Stimulated activated CD4-positive, alpha-beta T cell treated with anti-CD3 and anti-CD28 coated beads, Interleukin-1b, Interleukin-23, amount 100 ng/mL, for 4 hours (primary cell): Measurements from ENCODE around the gene MRPL17.

Experiments
- DNase-seq, 2 donors: peaks; one replicate each; pipeline ENCODE4 v3.0.0-alpha.2; 2020; ENCODE audit warnings: low read depth in 2 of 2

Gene MRPL17

DNA sequence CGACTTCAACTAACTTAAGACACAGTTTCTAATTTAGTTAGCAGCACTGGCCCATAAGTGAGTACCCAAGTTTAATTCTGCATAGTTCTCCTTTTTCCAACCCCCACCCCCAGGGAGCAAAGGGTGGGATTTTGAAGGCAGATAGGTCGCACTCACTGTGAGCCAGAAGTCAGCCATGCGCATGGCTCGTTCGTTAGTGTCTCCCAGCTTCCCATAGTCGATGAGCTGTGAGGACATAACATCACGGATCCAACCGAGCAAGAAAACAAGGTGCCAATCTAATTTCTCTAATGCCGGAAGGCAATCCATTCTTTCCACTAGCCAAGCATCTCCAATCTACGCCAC is 577 bp downstream of the MRPL17 start:
- no peak for DNase-seq

- DNase-seq, result no peak
Observed at GRCh38 chr11:6681949-6682348, 1.2 kb downstream of the MRPL17 start.

DNA sequence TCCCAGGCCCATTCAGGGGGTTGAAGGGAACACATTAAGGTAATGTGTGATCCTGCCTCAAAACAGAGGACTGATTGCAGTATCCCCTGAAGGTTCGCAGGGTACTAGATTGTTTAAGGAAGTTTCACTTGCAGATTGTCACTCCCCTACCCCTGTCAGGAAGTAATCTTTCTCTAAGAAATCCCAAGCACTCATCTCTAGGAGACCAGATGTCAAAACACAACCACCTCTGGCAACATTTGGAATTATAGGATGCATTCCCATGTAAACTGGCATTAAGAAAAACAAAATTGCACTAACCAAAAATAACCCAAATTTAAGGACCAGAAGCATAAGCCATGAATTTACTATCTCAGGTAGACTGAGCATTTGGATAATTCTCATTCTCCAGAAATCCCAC is 1.6 kb downstream of the MRPL17 start:
- DNase-seq, result no peak

DNA sequence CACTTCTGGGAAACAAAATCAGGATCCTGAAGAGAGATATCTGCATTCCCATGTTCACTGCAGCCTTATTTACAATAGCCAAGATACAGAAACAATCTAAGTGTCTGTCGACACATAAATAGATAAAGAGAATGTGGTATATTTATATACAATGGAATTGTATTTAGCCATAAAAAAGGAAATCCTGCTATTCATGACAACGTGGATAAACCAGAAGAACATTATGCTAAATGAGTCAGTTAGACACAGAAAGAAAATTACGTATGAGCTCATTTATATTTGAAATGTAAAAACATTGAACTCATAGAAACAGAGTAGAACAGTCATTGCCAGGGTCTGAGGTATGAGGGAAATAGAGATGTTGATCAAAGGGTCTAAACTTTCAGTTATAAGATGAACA is 6.1 kb downstream of the MRPL17 start:
- DNase-seq, result no peak

DNA sequence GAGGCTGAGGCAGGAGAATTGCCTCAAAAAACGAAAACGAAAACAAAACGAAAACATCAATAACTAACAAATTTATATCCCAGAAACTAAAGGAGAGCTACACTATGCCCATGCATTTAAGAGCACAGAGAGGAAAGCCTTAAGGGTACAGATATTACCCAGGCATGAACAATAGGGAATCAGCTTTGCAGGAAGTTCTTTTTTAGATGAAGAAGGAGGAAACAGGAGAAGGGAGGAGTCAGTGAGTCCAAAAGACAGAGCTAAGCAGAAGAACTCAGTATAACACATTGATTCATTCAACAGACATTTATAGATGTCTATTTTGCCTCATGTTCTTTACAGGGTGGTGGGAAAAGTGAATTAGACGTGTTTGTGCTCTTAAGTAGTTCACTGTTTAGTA is 8.3 kb downstream of the MRPL17 start:
- DNase-seq, result no peak

- no peak for DNase-seq
Observed at GRCh38 chr11:6674219-6674597, 8.9 kb downstream of the MRPL17 start.

- DNase-seq, result no peak
Observed at GRCh38 chr11:6673523-6674218, 9.5 kb downstream of the MRPL17 start.

- DNase-seq, result no peak
Observed at GRCh38 chr11:6671991-6672390, 11.1 kb downstream of the MRPL17 start.

DNA sequence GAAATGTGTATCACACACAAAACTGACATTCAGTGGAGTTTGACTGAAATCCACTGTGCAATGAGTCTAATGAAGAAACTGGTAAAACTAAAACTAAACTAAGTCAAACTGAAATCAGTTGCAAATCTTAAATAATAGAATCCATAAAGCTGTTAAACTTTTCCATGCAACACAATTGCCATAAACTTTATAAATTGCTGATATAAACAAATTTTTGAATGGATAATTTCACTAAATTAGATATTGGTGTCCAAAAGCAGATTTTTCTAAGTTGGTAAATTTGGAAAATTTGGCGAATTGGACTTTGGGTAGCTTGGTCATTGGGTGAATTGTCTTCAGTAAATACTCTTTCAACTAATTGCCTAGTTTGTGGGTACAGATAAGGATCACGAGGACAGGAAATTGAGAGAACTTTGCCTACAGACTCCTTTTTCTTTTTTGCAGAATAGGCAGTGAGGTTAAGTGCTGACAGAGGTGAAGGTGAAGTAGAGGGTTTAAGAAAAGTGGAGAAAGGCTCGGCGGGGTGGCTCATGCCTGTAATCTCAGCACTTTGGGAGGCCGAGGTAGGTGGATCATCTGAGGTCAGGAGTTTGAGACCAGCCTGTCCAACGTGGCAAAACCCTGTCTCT is 12.8 kb downstream of the MRPL17 start:
- no peak for DNase-seq

DNA sequence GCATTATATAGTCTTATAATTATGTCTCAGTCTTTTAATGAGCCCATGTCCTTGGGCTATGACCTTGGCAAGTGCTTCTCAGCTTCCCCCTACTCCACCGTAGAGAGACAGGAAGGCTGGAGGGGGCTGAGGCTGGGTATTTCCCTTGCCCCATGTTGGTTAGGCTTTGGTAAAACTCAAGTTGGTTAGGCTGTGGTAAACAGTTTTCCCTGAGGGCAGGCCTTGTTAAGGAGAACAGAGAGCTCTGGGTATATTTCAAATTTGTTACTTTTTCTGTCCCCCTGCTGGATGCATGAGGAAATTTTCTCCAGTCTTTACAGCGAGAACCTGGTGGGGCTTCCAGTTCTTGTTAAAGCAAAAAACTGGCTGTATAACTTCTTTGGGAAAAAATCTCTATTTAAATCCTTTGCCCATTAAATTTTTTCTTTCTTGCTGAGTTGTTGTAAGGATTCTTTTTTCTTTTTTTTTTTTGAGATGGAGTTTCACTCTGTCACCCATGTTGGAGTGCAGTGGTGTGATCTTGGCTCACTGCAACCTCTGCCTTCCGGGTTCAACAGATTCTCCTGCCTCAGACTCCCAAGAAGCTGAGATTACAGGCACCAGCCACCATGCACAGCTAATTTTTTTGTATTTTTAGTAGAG is 15.3 kb downstream of the MRPL17 start:
- no peak for DNase-seq

- no peak for DNase-seq
Observed at GRCh38 chr11:6666302-6667183, 16.6 kb downstream of the MRPL17 start.

- DNase-seq, result no peak
Observed at GRCh38 chr11:6664551-6664950, 18.6 kb downstream of the MRPL17 start.

- DNase-seq, result no peak
Observed at GRCh38 chr11:6663794-6664469, 19.2 kb downstream of the MRPL17 start.

- no peak for DNase-seq
Observed at GRCh38 chr11:6660712-6661111, 22.4 kb downstream of the MRPL17 start.

DNA sequence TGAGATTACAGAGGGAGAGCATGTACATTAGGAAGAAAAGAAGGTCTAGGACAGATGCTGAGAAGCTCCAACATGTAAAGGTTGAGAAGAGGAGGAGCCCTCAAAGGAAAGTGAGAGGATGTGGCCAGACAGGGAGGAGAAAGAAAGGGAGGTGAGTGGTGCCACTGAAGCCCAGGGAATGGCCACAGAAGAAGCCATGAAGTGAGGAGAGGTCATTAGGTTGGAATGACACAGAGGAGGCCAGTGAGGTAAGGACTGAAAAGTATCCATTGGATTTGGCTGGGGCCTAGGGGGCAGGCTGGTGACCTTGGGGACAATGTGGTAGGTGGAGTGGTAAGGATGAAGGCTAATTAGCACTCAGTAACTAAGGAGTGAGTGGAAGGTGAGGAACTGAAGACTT is 24.5 kb downstream of the MRPL17 start:
- no peak for DNase-seq

GRCh38 chr11:6657346-6657745 is 25.8 kb downstream of the MRPL17 start:
- no peak for DNase-seq

DNA sequence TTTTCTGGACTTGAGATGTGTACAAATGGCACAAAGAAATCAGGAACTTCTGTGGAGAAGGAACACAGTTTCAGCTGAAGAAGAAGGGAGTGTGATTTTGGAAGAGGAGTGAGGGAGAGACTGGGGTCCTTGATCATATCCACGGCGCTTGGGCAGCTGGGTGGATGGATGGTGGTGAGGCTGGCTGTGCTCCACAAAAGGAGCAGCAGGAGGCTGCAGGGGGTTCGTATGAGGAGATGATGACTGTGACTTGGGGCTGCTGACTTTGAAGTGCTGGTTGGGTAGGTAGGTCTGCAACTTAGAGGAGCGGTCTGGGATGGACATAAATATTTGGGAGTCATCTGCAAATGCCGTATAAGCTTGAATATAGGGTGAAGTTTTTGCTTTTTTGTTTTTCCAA is 26.2 kb downstream of the MRPL17 start:
- no peak for DNase-seq

DNA sequence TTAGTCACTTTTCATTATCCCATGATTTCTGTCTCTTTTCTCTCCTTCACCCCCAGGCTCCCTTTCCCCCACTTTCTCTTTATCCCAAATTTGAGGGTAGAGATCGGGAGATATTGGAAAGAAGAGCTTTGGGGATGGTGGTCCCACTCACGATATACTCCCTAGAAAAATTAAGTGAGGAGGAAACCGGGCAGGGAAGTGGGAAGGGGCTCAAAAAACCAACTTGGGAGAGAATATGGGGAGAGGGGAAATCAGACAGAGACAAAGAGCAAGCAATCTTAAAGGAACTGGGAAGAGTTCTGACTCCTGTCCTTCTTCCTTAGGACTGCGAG is 26.6 kb downstream of the MRPL17 start:
- no peak for DNase-seq

- DNase-seq, result no peak
Observed at GRCh38 chr11:6655790-6656583, 27.2 kb downstream of the MRPL17 start, which contains the start of gene DCHS1. Gene DCHS1, minus strand, starts transcription at chr11:6655809. Its CDS starts 14,196 bp downstream, at chr11:6641613.

- DNase-seq, result peak in 1 of 2 donors; percentile 29
Observed at GRCh38 chr11:6655020-6655789, 27.9 kb downstream of the MRPL17 start.
